ENCODE measurements around the gene BANK1.

BANK1 gene

DNA sequence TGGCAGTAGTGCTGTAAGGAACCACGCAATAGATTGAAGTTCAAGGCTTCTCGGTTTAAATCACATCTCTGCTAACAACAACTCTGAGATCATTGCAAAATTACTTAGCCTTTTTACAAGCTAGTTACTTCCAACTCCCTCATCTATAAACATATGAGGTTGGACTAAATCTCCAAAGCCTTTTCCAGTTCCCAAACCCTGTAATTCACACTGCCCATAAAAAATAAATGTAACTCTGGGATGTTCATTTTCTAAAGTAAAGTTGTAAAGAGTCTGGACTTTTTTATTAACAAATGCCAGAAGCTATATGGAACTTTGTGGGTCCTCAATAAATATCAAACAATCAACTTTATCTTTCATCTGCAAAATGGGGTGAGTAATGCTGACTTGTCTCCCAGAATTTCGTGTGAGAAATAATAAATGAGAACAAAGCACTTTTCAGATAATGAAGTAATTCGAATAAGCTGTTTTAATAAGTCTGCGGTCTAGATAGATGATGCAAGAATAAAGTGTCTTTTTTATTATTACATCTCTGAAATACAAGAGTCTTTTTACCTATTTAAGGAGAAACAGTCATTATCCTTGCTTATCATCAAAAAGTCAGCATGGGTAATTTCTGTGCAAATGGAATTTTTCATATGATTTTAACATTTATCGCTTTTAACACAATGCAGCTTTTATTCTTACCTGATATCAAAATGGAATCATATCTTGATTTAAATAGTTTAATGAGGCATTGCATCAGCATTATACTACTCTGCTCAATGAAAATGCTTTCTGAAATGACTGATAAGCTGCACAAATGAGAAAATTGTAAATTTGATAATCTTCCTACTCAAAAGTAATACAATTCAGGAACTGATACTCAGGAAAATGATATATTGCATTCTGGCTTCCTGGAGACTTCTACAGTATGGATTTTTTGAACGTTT is 252.6 kb downstream of the BANK1 start:
- DNase-seq = no peak

DNA sequence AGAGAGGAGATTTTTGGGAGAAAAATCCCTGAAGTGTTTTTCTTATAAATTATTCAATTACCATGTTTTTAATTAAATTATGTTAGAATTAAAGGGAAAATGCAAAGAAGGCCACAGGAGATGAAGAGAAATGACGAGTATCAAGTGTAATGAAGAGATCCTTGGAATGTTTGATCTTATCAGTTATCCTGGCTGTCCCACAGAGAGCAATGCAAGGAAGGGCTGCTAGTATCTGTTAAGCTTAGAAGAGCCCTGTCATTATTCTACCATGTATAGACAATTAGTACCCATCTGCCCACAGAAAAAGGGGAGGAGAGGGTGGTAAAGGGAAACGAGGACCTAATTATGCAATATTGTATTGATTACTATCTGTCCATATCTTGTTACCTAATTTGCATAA is 257.1 kb downstream of the BANK1 start:
- DNase-seq = no peak

DNA sequence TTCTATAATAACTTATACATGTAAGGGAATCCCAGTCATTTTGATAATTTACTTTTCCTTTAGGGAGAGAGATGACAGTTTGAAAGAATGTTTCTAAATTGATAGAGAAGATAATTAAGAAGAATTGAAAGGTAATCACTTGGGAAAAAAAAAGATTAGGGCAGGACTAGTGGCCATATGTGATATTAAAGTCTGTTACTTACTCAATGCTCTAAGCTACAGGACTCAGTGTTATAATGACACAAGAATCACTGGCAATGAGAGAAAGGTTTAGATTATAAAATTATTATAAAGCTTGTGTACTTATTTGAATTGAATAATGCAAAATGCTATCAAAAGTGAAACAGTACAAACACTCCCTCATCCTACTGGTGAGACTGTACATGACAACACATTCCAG is 265.3 kb downstream of the BANK1 start:
- no peak for DNase-seq

DNA sequence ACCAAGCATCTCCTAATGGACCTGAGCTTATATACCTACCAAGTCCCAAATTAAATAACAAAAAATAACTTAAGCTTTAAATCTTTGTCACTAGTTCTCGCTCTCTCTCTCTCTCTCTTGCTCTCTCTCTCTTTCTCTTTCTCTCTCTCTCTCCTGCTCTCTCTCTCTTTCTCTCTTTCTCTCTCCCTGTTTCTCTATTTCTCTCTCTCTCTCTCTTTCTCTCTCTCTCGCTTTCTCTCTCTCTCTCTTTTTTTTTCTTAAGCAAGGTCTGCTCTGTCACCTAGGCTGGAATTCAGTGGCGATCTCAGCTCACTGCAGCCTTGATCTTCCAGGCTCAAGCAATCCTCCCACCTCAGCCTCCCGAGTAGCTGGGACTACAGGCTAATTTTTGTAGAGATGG is 266.6 kb downstream of the BANK1 start:
- DNase-seq = no peak

DNA sequence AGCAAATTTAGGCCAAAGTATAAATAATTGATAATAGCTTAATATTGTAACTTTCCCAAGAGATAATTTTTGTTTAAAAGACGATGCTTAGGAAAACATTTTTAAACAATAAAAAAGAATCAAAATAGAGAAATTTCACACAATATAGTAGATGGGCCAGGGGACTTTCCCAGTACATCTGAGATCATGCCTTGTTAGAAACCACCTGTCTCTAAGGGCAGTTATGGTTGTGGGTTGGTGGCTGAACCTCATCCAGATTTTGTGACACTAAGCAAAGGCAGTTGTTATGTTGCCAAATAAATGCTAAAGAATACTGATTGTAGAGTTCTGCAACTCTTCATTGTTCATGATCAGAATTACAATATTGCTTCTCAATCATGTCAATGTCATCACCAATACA is 270.6 kb downstream of the BANK1 start:
- no peak for DNase-seq

DNA sequence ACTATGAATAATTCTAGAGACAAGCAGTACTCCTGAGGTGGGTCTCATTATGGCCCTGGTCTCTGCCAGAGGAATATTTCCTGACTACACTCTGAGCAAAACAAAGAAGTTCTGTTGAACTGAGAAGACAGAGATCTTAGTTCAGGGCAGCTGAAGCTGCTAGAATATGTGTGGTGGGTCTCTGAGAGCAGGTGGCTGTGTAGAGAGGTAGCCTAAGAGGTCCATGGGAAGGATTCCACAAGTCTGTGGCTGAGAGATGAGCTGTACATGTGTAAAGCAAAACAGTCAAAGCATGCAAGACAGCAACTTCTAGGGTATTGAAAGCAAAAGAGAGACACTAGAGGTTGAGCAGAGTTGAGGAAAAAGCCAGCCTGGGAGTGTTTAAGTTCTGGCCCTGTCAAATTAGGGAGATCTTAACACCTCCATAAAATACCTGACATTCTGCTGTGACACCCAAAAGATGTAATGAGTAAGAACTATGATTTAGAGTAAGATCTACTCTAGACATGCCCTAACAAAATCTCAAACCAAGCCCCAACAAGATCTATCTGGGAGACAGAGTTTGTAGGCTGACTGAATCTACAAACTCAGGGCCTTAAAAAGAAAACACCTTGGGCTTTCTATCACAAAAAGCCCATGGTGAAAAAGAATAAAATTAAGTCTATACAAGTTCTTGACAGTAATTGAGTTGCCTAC is 274.4 kb downstream of the BANK1 start:
- DNase-seq = no peak

DNA sequence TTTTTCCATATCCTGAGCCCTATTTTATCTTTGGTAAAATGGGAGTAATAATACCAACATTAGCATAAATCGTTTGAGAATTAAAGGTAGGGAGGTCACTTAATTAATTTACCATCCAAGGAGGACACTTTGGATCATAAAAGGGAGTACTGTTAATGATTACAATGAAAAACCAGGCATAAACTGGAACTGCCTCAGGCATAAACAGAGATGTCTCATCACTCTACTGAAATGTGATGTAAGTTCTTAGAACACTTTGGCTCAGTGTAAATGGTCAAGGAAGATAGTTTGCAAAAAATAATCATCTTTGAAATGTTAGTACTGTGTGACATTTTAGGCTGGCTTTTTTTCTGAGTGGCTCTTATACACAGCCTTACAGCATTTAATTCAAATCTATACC is 286.1 kb downstream of the BANK1 start:
- DNase-seq = no peak

DNA sequence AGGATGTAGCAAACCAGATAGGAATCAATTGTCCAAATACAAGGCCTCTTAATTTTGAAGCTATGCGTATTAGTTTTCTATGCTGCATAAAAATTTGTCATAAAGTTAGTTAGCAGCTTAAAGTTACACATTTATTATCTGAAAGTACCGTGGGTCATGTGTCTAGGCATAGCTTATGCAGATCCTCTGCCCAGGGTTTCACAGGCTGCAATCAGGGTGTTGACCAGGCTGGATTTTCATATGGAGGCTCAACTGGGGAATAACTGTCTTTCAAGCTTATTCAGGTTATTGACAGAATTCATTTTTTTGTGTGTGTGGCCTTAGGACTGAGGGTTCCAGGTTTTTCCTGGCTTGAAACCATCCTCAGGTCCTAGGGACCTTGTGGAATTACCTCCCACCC is 289.7 kb downstream of the BANK1 start:
- DNase-seq = no peak

DNA sequence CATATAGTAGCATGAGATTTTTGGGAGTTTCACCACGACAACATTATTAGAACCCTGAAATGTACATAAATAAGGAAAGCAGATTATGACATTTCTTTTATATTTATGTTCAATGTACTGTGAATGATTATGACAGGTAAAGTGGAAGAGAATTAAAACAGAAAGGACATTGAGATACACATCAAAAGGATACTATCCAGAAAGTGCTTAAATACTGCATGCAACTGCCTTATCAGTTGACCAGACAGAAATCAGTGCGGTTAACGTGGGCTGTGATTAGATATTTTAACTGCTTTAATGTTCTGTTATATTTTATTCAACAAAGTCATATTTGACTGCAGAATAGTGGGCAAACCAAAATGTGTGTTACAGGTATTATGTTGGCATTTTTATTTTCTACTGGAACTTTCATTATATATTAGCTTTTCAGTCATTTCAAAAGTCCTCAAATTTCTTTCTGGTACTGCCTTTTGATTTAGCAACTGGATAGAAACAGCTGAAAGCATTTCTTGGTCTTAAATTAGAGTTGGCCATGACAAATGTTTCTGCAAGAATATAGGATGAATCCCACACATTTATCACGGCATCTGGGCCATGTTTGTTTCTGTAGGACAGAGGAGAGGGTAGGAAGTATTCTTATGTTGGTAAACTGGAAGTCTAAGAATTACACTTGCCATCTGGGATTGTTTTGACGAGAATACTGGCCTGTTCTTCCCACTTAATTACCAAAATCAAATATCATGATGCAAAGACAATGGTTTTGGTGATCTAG is 299.5 kb downstream of the BANK1 start:
- no peak for DNase-seq

DNA sequence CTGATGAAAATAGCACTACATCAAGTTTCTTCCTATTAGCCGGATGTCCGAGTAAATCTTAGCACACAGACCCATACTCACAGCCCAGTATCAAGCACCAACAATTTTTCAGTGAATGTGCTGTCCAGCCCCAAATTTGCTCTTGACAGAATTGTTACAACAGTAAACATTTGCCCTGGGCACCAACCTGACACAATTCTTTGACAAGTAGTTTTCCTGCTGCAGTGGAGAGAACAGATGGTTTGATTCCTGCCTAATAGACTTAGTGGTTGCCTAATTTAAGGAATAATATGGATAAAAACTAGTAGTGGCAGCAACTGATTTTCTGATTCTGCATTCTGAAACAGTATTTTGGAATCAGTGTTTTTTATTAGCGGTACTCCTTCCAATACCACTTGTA is 301.1 kb downstream of the BANK1 start:
- DNase-seq = no peak

DNA sequence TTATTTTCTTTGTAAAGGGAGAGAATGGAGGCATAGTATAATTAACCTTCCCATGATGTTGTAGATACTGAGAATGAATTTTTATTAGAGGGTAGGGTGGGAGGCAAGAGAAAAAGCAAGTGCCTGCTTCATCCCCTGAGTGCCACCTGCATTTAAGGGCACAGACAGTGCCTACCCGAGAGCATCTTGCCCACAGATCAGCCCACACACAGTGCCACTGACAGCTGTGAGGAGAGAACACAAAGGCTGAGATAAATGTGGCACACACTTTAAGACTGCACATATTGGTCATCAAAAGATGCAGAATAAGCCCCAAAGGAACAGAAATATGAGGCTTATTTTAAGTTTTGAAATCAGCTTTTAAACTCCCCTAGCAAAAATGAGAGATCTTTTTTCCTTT is 304.0 kb downstream of the BANK1 start:
- DNase-seq = no peak

DNA sequence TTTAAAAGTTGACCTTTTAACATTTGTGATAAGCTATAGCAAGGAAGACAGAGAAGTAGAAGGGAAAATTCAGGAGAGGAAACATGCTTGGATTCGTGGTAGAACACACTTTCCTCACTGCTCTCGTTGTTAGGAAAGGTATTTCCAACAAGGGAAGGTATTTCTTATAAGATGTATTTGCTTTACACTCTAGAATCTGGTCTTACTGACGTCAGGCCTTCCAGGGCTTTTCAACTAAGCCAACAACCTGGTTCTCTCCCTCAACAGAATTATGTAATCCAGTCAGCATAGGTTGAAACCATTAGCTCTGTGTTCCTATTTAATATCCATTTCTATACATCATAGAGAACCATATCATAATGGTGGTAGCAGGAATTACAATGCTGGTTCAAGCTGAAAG is 312.8 kb downstream of the BANK1 start:
- DNase-seq = no peak

DNA sequence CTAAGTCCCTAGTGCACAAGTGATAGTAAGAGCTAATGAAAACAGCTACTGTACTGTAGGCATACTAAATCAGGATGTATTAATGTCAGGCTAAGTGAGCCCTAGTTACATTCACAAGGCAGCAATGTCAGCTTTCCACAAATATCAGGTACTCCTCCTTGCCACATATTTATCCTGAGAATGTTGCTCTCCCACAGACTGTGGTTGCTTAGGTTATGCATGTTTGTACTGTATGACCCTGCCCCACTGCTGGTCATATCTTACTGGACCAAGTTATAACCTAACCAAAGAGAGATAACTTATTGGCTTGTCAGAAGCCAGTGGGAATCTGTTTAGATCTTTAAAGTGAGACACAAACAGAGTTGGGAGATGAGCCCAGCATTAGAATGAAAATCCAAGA is 313.7 kb downstream of the BANK1 start:
- DNase-seq = no peak

DNA sequence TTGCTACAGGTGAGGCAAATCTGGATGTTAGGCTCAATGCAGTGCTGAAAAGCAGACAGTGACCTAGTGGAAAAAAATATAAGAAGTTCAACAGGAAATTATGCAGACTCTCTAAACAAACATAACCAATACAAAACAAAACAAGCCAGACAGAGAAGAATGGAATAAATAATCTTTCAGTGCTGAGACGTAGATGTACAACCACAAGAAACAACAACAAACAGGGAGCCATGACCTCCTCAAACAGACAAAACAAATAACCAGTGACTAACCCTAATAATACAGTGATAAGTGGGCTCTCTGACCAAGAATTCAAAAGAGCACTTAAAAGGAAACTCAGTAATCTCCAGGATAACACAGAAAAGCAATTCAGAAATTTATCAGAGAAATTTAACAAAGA is 315.5 kb downstream of the BANK1 start:
- DNase-seq = no peak

DNA sequence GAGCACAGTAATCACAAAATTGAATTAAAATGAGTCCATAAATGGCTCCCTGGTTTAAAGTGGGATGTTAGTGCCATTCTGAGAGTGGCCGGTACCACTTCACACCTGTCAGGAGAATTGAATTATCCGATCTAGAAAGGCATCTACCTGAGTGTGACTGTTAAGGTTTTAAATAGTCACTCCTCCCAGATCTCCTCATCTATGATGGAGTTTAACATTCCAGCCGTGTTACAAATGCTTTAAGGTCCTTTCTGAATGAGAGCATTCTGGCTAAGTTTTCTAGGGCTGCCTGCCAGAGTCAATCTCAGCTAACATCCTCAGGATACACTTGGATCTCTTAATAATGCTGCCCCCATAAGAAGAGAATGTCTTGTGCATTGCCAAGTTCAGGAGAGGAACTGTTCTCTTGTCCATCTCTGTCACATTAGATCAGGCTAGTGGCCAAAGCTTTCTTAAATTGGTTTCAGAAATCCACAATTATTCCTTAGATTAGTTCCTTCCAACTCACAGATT is 323.6 kb downstream of the BANK1 start:
- DNase-seq = no peak

DNA sequence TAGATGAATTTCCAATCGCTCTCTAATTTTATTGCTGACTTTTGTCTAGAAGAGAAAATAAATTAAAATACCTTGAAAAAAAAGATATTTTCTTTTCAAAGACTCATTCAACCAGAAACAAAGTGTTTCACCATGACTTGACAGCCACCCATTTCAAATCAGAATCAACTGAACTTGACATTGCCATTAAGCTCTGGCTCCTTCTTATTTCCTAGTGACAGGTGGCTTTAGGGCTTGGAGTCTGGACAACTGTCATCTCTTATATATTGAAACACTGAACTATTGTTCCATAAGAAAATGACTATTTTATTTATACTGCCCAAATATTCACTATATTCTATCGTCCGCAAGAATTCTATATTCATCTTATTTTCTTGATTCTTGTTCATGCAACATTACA is 325.6 kb downstream of the BANK1 start:
- DNase-seq = no peak

DNA sequence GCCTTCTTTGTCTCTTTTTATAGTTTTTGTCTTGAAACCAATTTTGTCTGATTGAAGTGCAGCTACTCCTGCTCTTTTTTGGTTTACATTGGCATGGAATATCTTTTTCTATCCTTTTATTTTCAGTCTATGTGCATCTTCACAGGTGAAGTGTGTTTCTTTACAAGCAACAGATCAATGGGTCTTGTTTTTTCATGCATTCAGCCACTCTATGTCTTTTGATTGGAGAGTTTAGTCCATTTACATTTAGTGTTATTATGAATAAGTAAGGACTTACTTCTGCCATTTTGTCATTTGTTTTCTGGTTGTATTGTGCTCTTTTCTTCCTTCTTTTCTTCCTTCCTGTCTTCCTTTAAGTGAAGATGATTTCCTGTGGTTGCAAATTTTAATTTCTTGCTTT is 330.3 kb downstream of the BANK1 start:
- DNase-seq = no peak
